ENCODE results near the gene PRKG2.

DNA sequence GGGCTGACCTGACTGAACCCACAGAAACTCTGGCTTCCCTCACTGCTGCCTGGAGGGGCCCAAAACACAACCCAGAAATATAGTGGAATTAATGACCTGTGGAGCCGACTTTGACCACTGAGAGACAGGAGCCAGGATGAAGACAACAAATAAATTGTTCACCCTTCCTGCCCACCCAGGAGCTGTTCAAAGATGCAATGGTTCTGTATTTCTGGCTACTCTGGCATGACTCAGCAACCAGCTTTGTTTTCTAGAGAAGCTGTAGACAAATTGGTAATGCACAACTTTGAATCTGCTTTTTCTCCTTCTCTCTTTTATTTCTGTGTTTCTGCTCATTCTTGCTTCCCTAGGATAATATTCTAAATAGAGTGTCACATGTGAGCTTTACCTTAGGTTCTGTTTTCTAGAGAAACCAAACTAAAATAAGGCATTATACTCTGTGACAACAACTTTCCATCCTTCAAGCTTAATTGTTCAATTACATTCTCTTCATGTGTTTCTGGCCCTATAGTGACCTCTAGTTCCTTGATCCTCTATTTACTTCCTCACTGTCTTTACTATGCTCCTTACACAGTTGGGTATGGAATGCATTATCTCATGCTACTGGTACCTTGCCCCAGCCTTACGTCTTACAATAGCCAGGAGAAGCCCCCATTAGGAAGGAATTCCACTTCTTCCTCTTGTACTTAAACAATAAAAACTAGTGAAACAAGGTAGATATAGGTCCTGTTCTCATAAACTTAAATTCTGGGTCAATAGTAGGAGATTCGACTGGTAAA, 6.5 kb upstream of the PRKG2 start:
- TF ChIP-seq, protein P1, sequence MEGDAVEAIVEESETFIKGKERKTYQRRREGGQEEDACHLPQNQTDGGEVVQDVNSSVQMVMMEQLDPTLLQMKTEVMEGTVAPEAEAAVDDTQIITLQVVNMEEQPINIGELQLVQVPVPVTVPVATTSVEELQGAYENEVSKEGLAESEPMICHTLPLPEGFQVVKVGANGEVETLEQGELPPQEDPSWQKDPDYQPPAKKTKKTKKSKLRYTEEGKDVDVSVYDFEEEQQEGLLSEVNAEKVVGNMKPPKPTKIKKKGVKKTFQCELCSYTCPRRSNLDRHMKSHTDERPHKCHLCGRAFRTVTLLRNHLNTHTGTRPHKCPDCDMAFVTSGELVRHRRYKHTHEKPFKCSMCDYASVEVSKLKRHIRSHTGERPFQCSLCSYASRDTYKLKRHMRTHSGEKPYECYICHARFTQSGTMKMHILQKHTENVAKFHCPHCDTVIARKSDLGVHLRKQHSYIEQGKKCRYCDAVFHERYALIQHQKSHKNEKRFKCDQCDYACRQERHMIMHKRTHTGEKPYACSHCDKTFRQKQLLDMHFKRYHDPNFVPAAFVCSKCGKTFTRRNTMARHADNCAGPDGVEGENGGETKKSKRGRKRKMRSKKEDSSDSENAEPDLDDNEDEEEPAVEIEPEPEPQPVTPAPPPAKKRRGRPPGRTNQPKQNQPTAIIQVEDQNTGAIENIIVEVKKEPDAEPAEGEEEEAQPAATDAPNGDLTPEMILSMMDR (IDR thresholded peaks at IDR 0.05): no peak
- no peak for TF ChIP-seq POLR2A (IDR thresholded peaks at IDR 0.05)
- TF ChIP-seq POLR2AphosphoS5 (IDR thresholded peaks at IDR 0.05): no peak
- TF ChIP-seq EP300 (IDR thresholded peaks at IDR 0.05; ENCODE audit: low read depth): no peak

Measured in transverse colon (tissue), 4 donors.